Erythroblast (primary cell): Measurements from ENCODE around the gene ZFP82.

Experiments
- DNase-seq, 2 experiments: peaks; one replicate each; lab custom pipeline; 2025; lab: John Stamatoyannopoulos, UW
- GATA1 ChIP-seq: IDR thresholded peaks from 2 replicates; pipeline ENCODE4 v1.6.1; 2011; ENCODE audit warnings: low read depth, mild to moderate bottlenecking, control low read depth, low read length, moderate library complexity
- POLR2A ChIP-seq: IDR thresholded peaks from 2 replicates; pipeline ENCODE4 v1.6.1; 2011; ENCODE audit warnings: mild to moderate bottlenecking, low read length

The ZFP82 gene

GRCh38 chr19:36418287-36419001 is at the start of gene ZFP82:
TSS of gene ZFP82 (minus strand) at chr19:36418644. CDS start at chr19:36409789, 8,855 bp downstream.
- peak; percentile 85 for DNase-seq
- TF ChIP-seq POLR2A, result peak; percentile 45
- no peak for TF ChIP-seq GATA1

- no peak for TF ChIP-seq POLR2A
- no peak for TF ChIP-seq GATA1
- DNase-seq, result no peak
These were observed 41.6 kb upstream of the ZFP82 start for GRCh38 chr19:36460046-36460445.

- TF ChIP-seq GATA1 (no peak), POLR2A (no peak)
- DNase-seq, result no peak
These were observed 38.4 kb upstream of the ZFP82 start for GRCh38 chr19:36456831-36457230.

- no peak for DNase-seq
- TF ChIP-seq POLR2A (no peak), GATA1 (no peak)
These were observed 30.7 kb upstream of the ZFP82 start for GRCh38 chr19:36449059-36449670.

- TF ChIP-seq GATA1 (no peak), POLR2A (no peak)
- DNase-seq, result no peak
These were observed 22.9 kb upstream of the ZFP82 start for GRCh38 chr19:36441339-36441738.

- no peak for TF ChIP-seq GATA1
- TF ChIP-seq POLR2A, result no peak
- DNase-seq, result no peak
These were observed 18.1 kb upstream of the ZFP82 start for GRCh38 chr19:36436531-36436930.

GRCh38 chr19:36423925-36424324 is 5.5 kb upstream of the ZFP82 start:
- no peak for DNase-seq
- TF ChIP-seq POLR2A (no peak), GATA1 (no peak)

- TF ChIP-seq GATA1 (no peak), POLR2A (no peak)
- DNase-seq, result no peak
These were observed 3.5 kb upstream of the ZFP82 start for GRCh38 chr19:36421749-36422481.

GRCh38 chr19:36420961-36421748 is 2.7 kb upstream of the ZFP82 start:
- DNase-seq, result peak; percentile 30 to 55
- TF ChIP-seq POLR2A (no peak), GATA1 (no peak)

- no peak for DNase-seq
- TF ChIP-seq GATA1 (no peak), POLR2A (no peak)
These were observed 625 bp downstream of the ZFP82 start for GRCh38 chr19:36417752-36418286.

GRCh38 chr19:36409841-36410240 is 8.6 kb downstream of the ZFP82 start:
- TF ChIP-seq GATA1, result no peak
- DNase-seq, result no peak

- no peak for TF ChIP-seq GATA1
- TF ChIP-seq POLR2A, result no peak
- no peak for DNase-seq
These were observed 10.3 kb downstream of the ZFP82 start for GRCh38 chr19:36408101-36408500.

- DNase-seq, result no peak
- TF ChIP-seq GATA1 (no peak), POLR2A (no peak)
These were observed 13.9 kb downstream of the ZFP82 start for GRCh38 chr19:36404498-36404897.

GRCh38 chr19:36401475-36401874 is 17.0 kb downstream of the ZFP82 start:
- no peak for TF ChIP-seq GATA1
- TF ChIP-seq POLR2A, result no peak
- no peak for DNase-seq

- DNase-seq, result no peak
- TF ChIP-seq POLR2A, result no peak
- TF ChIP-seq GATA1, result no peak
These were observed 19.9 kb downstream of the ZFP82 start for GRCh38 chr19:36398571-36398970.
